Natural killer cell (primary cell): ENCODE measurements around the gene PLEKHG4. TPM values are rescaled to one million over a fixed set of nuclear protein-coding genes. Genes with fewer than 3 reads are reported as not detected.

Source experiments
- ATAC-seq, 3 donors: fragments of 150-1000 bp in 2 of 3; fragments of 200-7000 bp in 1 of 3; cut with Tn5 transposase; 1 replicate in 1 of 3; 2 replicates in 2 of 3; pipeline ENCODE4 v1.10.0; 2021; ENCODE audit warnings: mild to moderate bottlenecking in 2 of 3, moderate library complexity in 2 of 3
- DNase-seq, 2 donors: peaks; one replicate each; pipeline versions ENCODE4 v3.0.0 to v3.0.0-alpha.2; 2013 to 2021; ENCODE audit warnings: mixed read lengths in 1 of 2
- H3K27ac ChIP-seq: one replicate; pipeline ENCODE4 v1.5.1; 2013; ENCODE audit warnings: mild to moderate bottlenecking, low read length
- H3K27me3 ChIP-seq: one replicate; pipeline ENCODE4 v1.6.1; 2013; ENCODE audit warnings: low read length; ENCODE audit not compliant: control insufficient read depth, insufficient read depth
- H3K36me3 ChIP-seq: one replicate; pipeline ENCODE4 v1.6.1; 2013; ENCODE audit warnings: low read length; ENCODE audit not compliant: control insufficient read depth, insufficient read depth
- H3K4me1 ChIP-seq: one replicate; pipeline ENCODE4 v1.6.1; 2013; ENCODE audit warnings: low read length; ENCODE audit not compliant: control insufficient read depth, insufficient read depth
- H3K4me3 ChIP-seq: one replicate; pipeline ENCODE4 v1.5.1; 2013; ENCODE audit warnings: low read length
- H3K9me3 ChIP-seq: one replicate; pipeline ENCODE4 v1.6.1; 2013; ENCODE audit warnings: low read length; ENCODE audit not compliant: control insufficient read depth, insufficient read depth
- H3K27ac Mint-ChIP-seq, 2 donors: one replicate each; pipeline ENCODE4 v1.8.0; 2022; ENCODE audit warnings: mild to moderate bottlenecking in 2 of 2, mixed read lengths in 2 of 2, moderate library complexity in 1 of 2
- H3K27me3 Mint-ChIP-seq, 2 donors: one replicate each; pipeline ENCODE4 v1.8.0; 2022; ENCODE audit warnings: low read depth in 2 of 2, mixed read lengths in 2 of 2
- H3K36me3 Mint-ChIP-seq: one replicate; pipeline ENCODE4 v1.8.0; 2022; ENCODE audit warnings: mixed read lengths
- H3K4me1 Mint-ChIP-seq, 2 donors: one replicate each; pipeline ENCODE4 v1.8.0; 2022; ENCODE audit warnings: mixed read lengths in 2 of 2
- H3K4me3 Mint-ChIP-seq: one replicate; pipeline ENCODE4 v1.8.0; 2022; ENCODE audit warnings: mild to moderate bottlenecking, moderate library complexity, mixed read lengths
- H3K9me3 Mint-ChIP-seq, 2 donors: one replicate each; pipeline ENCODE4 v1.8.0; 2022; ENCODE audit warnings: mixed read lengths in 2 of 2
- WGBS: methylation state at CpG from one replicate; pipeline ENCODE4 v1.1.7; 2013; ENCODE audit warnings: missing lambda C conversion rate; ENCODE audit not compliant: insufficient coverage; 5-methylcytosine and 5-hydroxymethylcytosine counted together
- intact Hi-C: fragments of 100-400 bp; cut with micrococcal nuclease; formaldehyde crosslinking; loops from one replicate; pipeline ENCODE4 v1.14.2; 2022
- total RNA-seq, 4 donors: library from RNA; stranded (reverse); fragments of 120-200 nt in 1 of 4; gene quantifications; one replicate each; pipeline versions ENCODE4 v1.2.3 to v1.2.4, GENCODE V29; 2013 to 2022
- TF ChIP-seq, protein P1 (sequence below): fragments of 200-600 bp; IDR thresholded peaks from one replicate; pipeline ENCODE4 v1.8.0; 2022; ENCODE audit warnings: antibody characterized with exemption

The PLEKHG4 gene
- total RNA-seq, 3 donors from 2014 or later (not counting 1 experiment from before 2014, with no cell fraction given) = 6.8 to 14.7 (median 8.5) TPM

- H3K9me3 ChIP-seq = no peaks in the 10 kb centered on the region
- H3K4me3 ChIP-seq = no peak overlapping the region
- DNase-seq = no peak
- peaks cover 27 to 57% of the 10 kb centered on the region in 2 donors for H3K4me1 Mint-ChIP-seq
- ATAC-seq = no peak
- TF ChIP-seq, protein P1, sequence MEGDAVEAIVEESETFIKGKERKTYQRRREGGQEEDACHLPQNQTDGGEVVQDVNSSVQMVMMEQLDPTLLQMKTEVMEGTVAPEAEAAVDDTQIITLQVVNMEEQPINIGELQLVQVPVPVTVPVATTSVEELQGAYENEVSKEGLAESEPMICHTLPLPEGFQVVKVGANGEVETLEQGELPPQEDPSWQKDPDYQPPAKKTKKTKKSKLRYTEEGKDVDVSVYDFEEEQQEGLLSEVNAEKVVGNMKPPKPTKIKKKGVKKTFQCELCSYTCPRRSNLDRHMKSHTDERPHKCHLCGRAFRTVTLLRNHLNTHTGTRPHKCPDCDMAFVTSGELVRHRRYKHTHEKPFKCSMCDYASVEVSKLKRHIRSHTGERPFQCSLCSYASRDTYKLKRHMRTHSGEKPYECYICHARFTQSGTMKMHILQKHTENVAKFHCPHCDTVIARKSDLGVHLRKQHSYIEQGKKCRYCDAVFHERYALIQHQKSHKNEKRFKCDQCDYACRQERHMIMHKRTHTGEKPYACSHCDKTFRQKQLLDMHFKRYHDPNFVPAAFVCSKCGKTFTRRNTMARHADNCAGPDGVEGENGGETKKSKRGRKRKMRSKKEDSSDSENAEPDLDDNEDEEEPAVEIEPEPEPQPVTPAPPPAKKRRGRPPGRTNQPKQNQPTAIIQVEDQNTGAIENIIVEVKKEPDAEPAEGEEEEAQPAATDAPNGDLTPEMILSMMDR = no peak
- intact Hi-C loops = no loop called here
- no peaks in the 10 kb centered on the region for H3K9me3 Mint-ChIP-seq
- H3K4me1 ChIP-seq = peaks cover 37% of the 10 kb centered on the region
- H3K27ac Mint-ChIP-seq = peak overlapping the region; percentile 94 to 98
- no peaks in the 10 kb centered on the region for H3K36me3 Mint-ChIP-seq
- H3K4me3 Mint-ChIP-seq = no peak overlapping the region
- no peak overlapping the region for H3K27ac ChIP-seq
- no peaks in the 10 kb centered on the region for H3K27me3 Mint-ChIP-seq
- H3K27me3 ChIP-seq = no peaks in the 10 kb centered on the region
- 79% methylated on average over 4 of the region's 4 CpGs for WGBS
- peaks cover 23% of the 10 kb centered on the region for H3K36me3 ChIP-seq
These were observed 37.1 kb upstream of the PLEKHG4 start for GRCh38 chr16:67242138-67242730.

- TF ChIP-seq, protein P1 = no peak
- Histone ChIP-seq H3K4me1 (peaks cover 48% of the 10 kb centered on the region), H3K36me3 (peaks cover 11% of the 10 kb centered on the region), H3K9me3 (no peaks in the 10 kb centered on the region), H3K4me3 (no peak overlapping the region), H3K27ac (peak overlapping the region; percentile 79), H3K27me3 (no peaks in the 10 kb centered on the region)
- no peak overlapping the region for H3K4me3 Mint-ChIP-seq
- H3K4me1 Mint-ChIP-seq = peaks cover 39 to 64% of the 10 kb centered on the region in 2 donors
- intact Hi-C loops = no loop called here
- WGBS = 96% methylated on average over 4 of the region's 4 CpGs
- peaks cover 0 to 9% of the 10 kb centered on the region in 2 donors for H3K27me3 Mint-ChIP-seq
- H3K36me3 Mint-ChIP-seq = no peaks in the 10 kb centered on the region
- ATAC-seq (no peak), DNase-seq (no peak)
- peak overlapping the region; percentile 94 to 98 for H3K27ac Mint-ChIP-seq
- H3K9me3 Mint-ChIP-seq = no peaks in the 10 kb centered on the region
These were observed 35.9 kb upstream of the PLEKHG4 start for GRCh38 chr16:67243481-67243880.

GRCh38 chr16:67244387-67245185, 34.7 kb upstream of the PLEKHG4 start:
- peak; percentile 66 to 89 for DNase-seq
- Histone ChIP-seq H3K36me3 (peaks cover 2% of the 10 kb centered on the region), H3K4me3 (no peak overlapping the region), H3K27ac (peak overlapping the region; percentile 79), H3K4me1 (peaks cover 57% of the 10 kb centered on the region), H3K27me3 (peaks cover 6% of the 10 kb centered on the region), H3K9me3 (no peaks in the 10 kb centered on the region)
- ATAC-seq = peak; percentile 59 to 80 (median 65)
- 9% methylated on average over 4 of the region's 5 CpGs for WGBS
- peak overlapping the region; percentile 94 to 98 for H3K27ac Mint-ChIP-seq
- peaks cover 37 to 66% of the 10 kb centered on the region in 2 donors for H3K4me1 Mint-ChIP-seq
- no peaks in the 10 kb centered on the region for H3K9me3 Mint-ChIP-seq
- peaks cover 3 to 14% of the 10 kb centered on the region in 2 donors for H3K27me3 Mint-ChIP-seq
- TF ChIP-seq, protein P1 = no peak
- peak overlapping the region; percentile 96 for H3K4me3 Mint-ChIP-seq
- intact Hi-C loops = no loop called here
- H3K36me3 Mint-ChIP-seq = no peaks in the 10 kb centered on the region
